Keratinocyte (primary cell): ENCODE data around the gene RBM19. TPM values are rescaled to one million over a fixed set of nuclear protein-coding genes. Genes with fewer than 3 reads are reported as not detected.

ENCODE experiments used
- DNase-seq: peaks from one replicate; pipeline ENCODE4 v3.0.0-alpha.2; 2011; ENCODE audit warnings: low read depth, missing footprints, low spot score
- FAIRE-seq: peaks from 2 replicates; lab custom pipeline; 2011; peaks lifted over from hg19 to GRCh38; lab: Jason Lieb, UNC
- H2AFZ ChIP-seq: 2 replicates; pipeline ENCODE4 v1.6.0; 2012; ENCODE audit warnings: low read length, control low read depth, inconsistent platforms; ENCODE audit not compliant: control insufficient read depth
- H3K27ac ChIP-seq: 2 replicates; pipeline ENCODE4 v1.5.1; 2011; ENCODE audit warnings: low read length; ENCODE audit not compliant: control insufficient read depth, insufficient read depth
- H3K27me3 ChIP-seq: 3 replicates; pipeline ENCODE4 v1.6.0; 2011; ENCODE audit warnings: low read length; ENCODE audit not compliant: control insufficient read depth, insufficient read depth; ENCODE audit errors: extremely low read depth
- H3K36me3 ChIP-seq, 2 experiments: 2 replicates in 1 of 2; 3 replicates in 1 of 2; pipeline ENCODE4 v1.5.1; 2011; ENCODE audit warnings: low read length in 2 of 2, mild to moderate bottlenecking in 1 of 2; ENCODE audit not compliant: control insufficient read depth in 2 of 2, insufficient read depth in 2 of 2; ENCODE audit errors: extremely low read depth in 1 of 2
- H3K4me1 ChIP-seq: 3 replicates; pipeline ENCODE4 v1.5.1; 2011; ENCODE audit warnings: low read length; ENCODE audit not compliant: control insufficient read depth, insufficient read depth; ENCODE audit errors: extremely low read depth
- H3K4me2 ChIP-seq: 3 replicates; pipeline ENCODE4 v1.6.0; 2011; ENCODE audit warnings: low read depth, low read length; ENCODE audit not compliant: control insufficient read depth, insufficient read depth; ENCODE audit errors: extremely low read depth
- H3K4me3 ChIP-seq, 3 experiments: fragments of 200-600 bp in 1 of 3; sonication (generic) in 1 of 3; 2 replicates in 2 of 3; 3 replicates in 1 of 3; pipeline ENCODE4 v1.5.1; 2011 to 2016; ENCODE audit warnings: low read length in 3 of 3, mild to moderate bottlenecking in 3 of 3, control low read depth in 2 of 3, inconsistent platforms in 1 of 3, low read depth in 1 of 3, mixed read lengths in 1 of 3, mixed run types in 1 of 3, moderate library complexity in 1 of 3; ENCODE audit not compliant: control insufficient read depth in 2 of 3, insufficient read depth in 2 of 3; ENCODE audit errors: extremely low read depth in 1 of 3
- H3K79me2 ChIP-seq: 2 replicates; pipeline ENCODE4 v1.6.0; 2012; ENCODE audit warnings: low read length; ENCODE audit not compliant: control insufficient read depth, insufficient read depth
- H3K9ac ChIP-seq: 3 replicates; pipeline ENCODE4 v1.6.0; 2011; ENCODE audit warnings: low read length; ENCODE audit not compliant: control insufficient read depth, insufficient read depth; ENCODE audit errors: extremely low read depth
- H3K9me1 ChIP-seq: 3 replicates; pipeline ENCODE4 v1.6.0; 2011; ENCODE audit warnings: low read length; ENCODE audit not compliant: control insufficient read depth, insufficient read depth; ENCODE audit errors: extremely low read depth
- H3K9me3 ChIP-seq: 2 replicates; pipeline ENCODE4 v1.5.1; 2012; ENCODE audit warnings: low read depth, low read length; ENCODE audit not compliant: control insufficient read depth
- H4K20me1 ChIP-seq: 3 replicates; pipeline ENCODE4 v1.6.0; 2011; ENCODE audit warnings: low read length; ENCODE audit not compliant: control insufficient read depth, insufficient read depth; ENCODE audit errors: extremely low read depth
- CTCF ChIP-seq, 3 experiments: IDR thresholded peaks in 1 of 3; conservative IDR thresholded peaks in 1 of 3; optimal IDR thresholded peaks in 1 of 3; 2 replicates in 2 of 3; 3 replicates in 1 of 3; pipeline versions ENCODE3 to v1.5.1; 2011; ENCODE audit warnings: low read length in 3 of 3, mild to moderate bottlenecking in 3 of 3, moderate library complexity in 2 of 3, control low read depth in 1 of 3, inconsistent platforms in 1 of 3; ENCODE audit not compliant: insufficient read depth in 2 of 3; ENCODE audit errors: extremely low read depth in 1 of 3
- EZH2 ChIP-seq: IDR thresholded peaks from one replicate; pipeline ENCODE4 v1.6.1; 2012; ENCODE audit warnings: inconsistent platforms, mild to moderate bottlenecking, low read length, moderate library complexity
- dilution Hi-C: fragments of 300-500 bp; cut with MboI; formaldehyde crosslinking; loops from one replicate; pipeline ENCODE4 v1.7.0; 2020; ENCODE audit warnings: low sequenced_read_pairs; ENCODE audit not compliant: extremely low pct_ligation_motif_present
- polyA plus RNA-seq, 5 experiments: library from polyadenylated mRNA; depleted of rRNA in 3 of 5; stranded (reverse) in 3 of 5; stranded (forward) in 1 of 5; unstranded in 1 of 5; fragments of >200 nt; gene quantifications; 1 replicate in 1 of 5; 2 replicates in 3 of 5; 3 replicates in 1 of 5; pipeline versions ENCODE4 v1.2.1 to v1.2.3, GENCODE V29; 2011 to 2012; ENCODE audit warnings: missing spikeins in 2 of 5, low read depth in 1 of 5, low replicate concordance in 1 of 5

RBM19 gene
- polyA plus RNA-seq, 1 donor (not counting 4 experiments of a cell fraction or from before 2014, with no cell fraction given): 14.6 TPM

GRCh38 chr12:113853491-113853890 lies 112.6 kb downstream of the RBM19 start:
- Histone ChIP-seq H3K27ac (no peak overlapping the region), H3K27me3 (no peaks in the 10 kb centered on the region), H3K4me1 (no peaks in the 10 kb centered on the region), H3K36me3 (peaks cover 9 to 17% of the 10 kb centered on the region in 2 experiments), H4K20me1 (no peaks in the 10 kb centered on the region), H2AFZ (no peak overlapping the region), H3K9me3 (no peaks in the 10 kb centered on the region), H3K9ac (no peak overlapping the region), H3K4me2 (no peak overlapping the region), H3K9me1 (no peaks in the 10 kb centered on the region), H3K4me3 (no peak overlapping the region), H3K79me2 (no peaks in the 10 kb centered on the region)
- DNase-seq (no peak), FAIRE-seq (no peak)
- dilution Hi-C loops: no loop called here
- TF ChIP-seq EZH2: no peak
- TF ChIP-seq CTCF (optimal IDR thresholded peaks at IDR 0.05 in 1 of 3, IDR thresholded peaks at IDR 0.05 in 1 of 3, conservative IDR thresholded peaks at IDR 0.05 in 1 of 3; ENCODE audit: extremely low read depth in 1 of 3, insufficient read depth in 2 of 3, low read length in 3 of 3): no peak

GRCh38 chr12:113852695-113853490 lies 113.2 kb downstream of the RBM19 start:
- Histone ChIP-seq H3K79me2 (no peaks in the 10 kb centered on the region), H4K20me1 (no peaks in the 10 kb centered on the region), H3K27ac (no peak overlapping the region), H3K9me1 (no peaks in the 10 kb centered on the region), H2AFZ (no peak overlapping the region), H3K4me3 (no peak overlapping the region), H3K9ac (no peak overlapping the region), H3K27me3 (no peaks in the 10 kb centered on the region), H3K36me3 (peaks cover 5 to 12% of the 10 kb centered on the region in 2 experiments), H3K4me2 (no peak overlapping the region), H3K9me3 (no peaks in the 10 kb centered on the region), H3K4me1 (no peaks in the 10 kb centered on the region)
- DNase-seq (no peak), FAIRE-seq (no peak)
- dilution Hi-C loops: no loop called here
- TF ChIP-seq CTCF (optimal IDR thresholded peaks at IDR 0.05 in 1 of 3, IDR thresholded peaks at IDR 0.05 in 1 of 3, conservative IDR thresholded peaks at IDR 0.05 in 1 of 3; ENCODE audit: extremely low read depth in 1 of 3, insufficient read depth in 2 of 3, low read length in 3 of 3) (no peak), EZH2 (no peak)
